Left lung (tissue), 10 donors: ENCODE results near the gene PAK1IP1. TPM values are rescaled to one million over a fixed set of nuclear protein-coding genes. Genes with fewer than 3 reads are reported as not detected.
"Not testable (repeated sequence)": the region's sequence is repeated elsewhere in the genome, so short reads cannot be mapped to it uniquely, and the experiment has no call there.

ENCODE experiments used
- ATAC-seq: fragments of 200-7000 bp; cut with Tn5 transposase; one replicate; pipeline ENCODE4 v1.9.1; 2020; ENCODE audit warnings: moderate library complexity
- DNase-seq, 4 donors: peaks; one replicate each; pipeline ENCODE4 v3.0.0-alpha.2; 2013 to 2020
- H3K27ac ChIP-seq, 2 donors: fragments of 200-600 bp; sonication (generic) in 1 of 2; one replicate each; pipeline versions ENCODE4 v1.5.0 to v1.8.0; 2020 to 2021
- H3K27me3 ChIP-seq, 2 donors: fragments of 200-600 bp; sonication (generic) in 1 of 2; one replicate each; pipeline versions ENCODE4 v1.5.0 to v1.8.0; 2020 to 2021
- H3K36me3 ChIP-seq, 2 donors: fragments of 200-600 bp; sonication (generic) in 1 of 2; one replicate each; pipeline versions ENCODE4 v1.5.0 to v1.8.0; 2020 to 2021
- H3K4me1 ChIP-seq, 2 donors: fragments of 200-600 bp; one replicate each; pipeline ENCODE4 v1.8.0; 2021
- H3K4me3 ChIP-seq, 2 donors: fragments of 200-600 bp; sonication (generic) in 1 of 2; one replicate each; pipeline versions ENCODE4 v1.5.0 to v1.8.0; 2020 to 2021; ENCODE audit warnings: mild to moderate bottlenecking in 1 of 2
- H3K9me3 ChIP-seq, 2 donors: fragments of 200-600 bp; sonication (generic) in 1 of 2; one replicate each; pipeline versions ENCODE4 v1.5.0 to v1.8.0; 2020 to 2021
- intact Hi-C, 2 donors: fragments of 100-400 bp; cut with DNase I; formaldehyde crosslinking; loops; one replicate each; pipeline versions ENCODE4 v1.11.2 to v1.14.2; 2022
- polyA plus RNA-seq, 6 donors: library from polyadenylated mRNA; unstranded; fragments of 120-200 nt; gene quantifications; one replicate each; pipeline ENCODE4 v1.2.1, GENCODE V29; 2013; ENCODE audit not compliant: insufficient read length in 6 of 6
- total RNA-seq, 2 donors: library from RNA; stranded (reverse); fragmentation: NEBNext Ultra II Directional; extraction: Animal tissue kit (Norgen Biotek cat#: 25700); gene quantifications; one replicate each; pipeline ENCODE4 v1.2.1, GENCODE V29; 2021
- TF ChIP-seq, protein P1 (sequence below), 2 donors: fragments of 200-600 bp; sonication (generic) in 1 of 2; IDR thresholded peaks; one replicate each; pipeline versions ENCODE4 v1.5.0 to v1.8.0; 2021; ENCODE audit warnings: antibody characterized with exemption in 2 of 2
- donor health status: DM: no; HTN: yes; CAD: no.
- donor health status: DM: no; HTN: no; CAD: no.

Gene PAK1IP1
- total and polyA plus RNA-seq, 8 donors, result 9.6 to 25.0 (median 21.3) TPM

DNA sequence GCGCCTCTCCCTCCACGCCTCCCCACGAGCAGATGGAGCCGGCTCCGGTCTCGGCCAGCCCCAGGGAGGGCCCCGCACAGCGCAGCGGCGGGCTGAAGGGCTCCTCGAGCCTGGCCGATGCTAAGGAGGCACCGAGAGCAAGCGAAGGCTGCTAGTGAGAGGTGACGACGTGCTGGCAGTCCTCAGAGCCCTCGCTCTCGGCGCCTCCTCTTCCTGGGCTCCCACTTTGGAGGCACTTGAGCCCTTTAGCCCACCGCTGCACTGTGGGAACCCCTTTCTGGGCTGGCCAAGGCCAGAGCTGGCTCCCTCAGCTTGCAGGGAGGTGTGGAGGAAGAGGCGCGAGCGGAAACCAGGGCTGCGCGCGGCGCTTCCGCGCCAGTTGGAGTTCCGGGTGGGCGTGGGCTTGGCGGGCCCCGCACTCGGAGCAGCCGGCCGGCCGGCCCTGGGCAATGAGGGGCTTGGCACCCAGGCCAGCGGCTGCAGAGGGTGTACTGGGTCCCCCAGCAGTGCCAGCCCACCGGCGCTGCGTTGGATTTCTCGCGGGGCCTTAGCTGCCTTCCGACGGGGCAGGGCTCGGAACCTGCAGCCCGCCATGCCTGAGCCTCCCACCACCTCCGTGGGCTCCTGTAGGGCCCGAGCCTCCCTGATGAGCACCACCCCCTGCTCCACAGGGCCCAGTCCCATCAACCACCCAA lies 25.6 kb downstream of the PAK1IP1 start:
- Histone ChIP-seq H3K4me1 (peaks cover 10 to 39% of the 10 kb centered on the region in 2 donors), H3K9me3 (peaks cover 0 to 10% of the 10 kb centered on the region in 2 donors), H3K27ac (peak overlapping the region; percentile 84 to 90), H3K4me3 (peak overlapping the region; percentile 66 to 74), H3K27me3 (no peaks in the 10 kb centered on the region), H3K36me3 (peaks cover 0 to under 1% of the 10 kb centered on the region in 2 donors)
- TF ChIP-seq, protein P1, sequence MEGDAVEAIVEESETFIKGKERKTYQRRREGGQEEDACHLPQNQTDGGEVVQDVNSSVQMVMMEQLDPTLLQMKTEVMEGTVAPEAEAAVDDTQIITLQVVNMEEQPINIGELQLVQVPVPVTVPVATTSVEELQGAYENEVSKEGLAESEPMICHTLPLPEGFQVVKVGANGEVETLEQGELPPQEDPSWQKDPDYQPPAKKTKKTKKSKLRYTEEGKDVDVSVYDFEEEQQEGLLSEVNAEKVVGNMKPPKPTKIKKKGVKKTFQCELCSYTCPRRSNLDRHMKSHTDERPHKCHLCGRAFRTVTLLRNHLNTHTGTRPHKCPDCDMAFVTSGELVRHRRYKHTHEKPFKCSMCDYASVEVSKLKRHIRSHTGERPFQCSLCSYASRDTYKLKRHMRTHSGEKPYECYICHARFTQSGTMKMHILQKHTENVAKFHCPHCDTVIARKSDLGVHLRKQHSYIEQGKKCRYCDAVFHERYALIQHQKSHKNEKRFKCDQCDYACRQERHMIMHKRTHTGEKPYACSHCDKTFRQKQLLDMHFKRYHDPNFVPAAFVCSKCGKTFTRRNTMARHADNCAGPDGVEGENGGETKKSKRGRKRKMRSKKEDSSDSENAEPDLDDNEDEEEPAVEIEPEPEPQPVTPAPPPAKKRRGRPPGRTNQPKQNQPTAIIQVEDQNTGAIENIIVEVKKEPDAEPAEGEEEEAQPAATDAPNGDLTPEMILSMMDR (IDR thresholded peaks at IDR 0.05), result no peak
- DNase-seq, result peak; percentile 7 to 94 (median 59)
- peak; percentile 36 for ATAC-seq
- intact Hi-C loops, result no loop called here

DNA sequence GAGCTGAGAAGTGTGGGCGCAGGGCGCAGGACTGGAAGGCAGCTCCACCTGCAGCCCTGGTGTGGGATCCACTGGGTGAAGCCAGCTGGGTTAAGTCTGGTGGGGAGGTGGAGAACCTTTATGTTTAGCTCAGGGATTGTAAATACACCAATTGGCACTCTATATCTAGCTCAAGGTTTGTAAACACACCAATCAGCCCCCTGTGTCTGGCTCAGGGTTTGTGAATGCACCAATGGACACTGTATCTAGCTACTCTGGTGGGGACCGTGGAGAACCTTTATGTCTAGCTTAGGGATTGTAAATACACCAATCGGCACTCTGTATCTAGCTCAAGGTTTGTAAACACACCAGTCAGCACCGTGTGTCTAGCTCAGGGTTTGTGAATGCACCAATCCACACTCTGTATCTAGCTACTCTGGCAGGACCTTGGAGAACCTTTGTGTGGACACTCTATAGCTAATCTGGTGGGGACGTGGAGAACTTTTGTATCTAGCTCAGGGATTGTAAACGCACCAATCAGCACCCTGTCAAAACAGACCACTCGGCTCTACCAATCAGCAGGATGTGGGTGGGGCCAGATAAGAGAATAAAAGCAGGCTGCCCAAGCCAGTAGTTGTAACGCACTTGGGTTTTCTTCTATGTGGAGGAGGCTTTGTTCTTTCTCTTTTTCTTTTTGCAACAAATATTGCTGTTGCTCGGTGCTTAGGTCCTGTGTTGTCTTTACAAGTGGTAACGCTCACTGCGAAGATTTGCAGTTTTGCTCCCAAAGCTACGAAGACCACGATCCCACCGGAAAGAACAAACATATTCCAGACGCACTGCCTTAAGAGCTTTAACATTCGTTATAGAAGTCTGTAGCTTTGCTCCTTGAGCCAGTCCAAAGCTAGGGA lies 26.4 kb downstream of the PAK1IP1 start:
- Histone ChIP-seq H3K4me1 (peaks cover 10 to 39% of the 10 kb centered on the region in 2 donors), H3K27ac (peak overlapping the region; percentile 84 to 90), H3K4me3 (peak overlapping the region; percentile 66 to 74)
- H3K27me3 ChIP-seq, DNase-seq, H3K9me3 ChIP-seq, intact Hi-C loops, H3K36me3 ChIP-seq, ATAC-seq: not testable (repeated sequence)

DNA sequence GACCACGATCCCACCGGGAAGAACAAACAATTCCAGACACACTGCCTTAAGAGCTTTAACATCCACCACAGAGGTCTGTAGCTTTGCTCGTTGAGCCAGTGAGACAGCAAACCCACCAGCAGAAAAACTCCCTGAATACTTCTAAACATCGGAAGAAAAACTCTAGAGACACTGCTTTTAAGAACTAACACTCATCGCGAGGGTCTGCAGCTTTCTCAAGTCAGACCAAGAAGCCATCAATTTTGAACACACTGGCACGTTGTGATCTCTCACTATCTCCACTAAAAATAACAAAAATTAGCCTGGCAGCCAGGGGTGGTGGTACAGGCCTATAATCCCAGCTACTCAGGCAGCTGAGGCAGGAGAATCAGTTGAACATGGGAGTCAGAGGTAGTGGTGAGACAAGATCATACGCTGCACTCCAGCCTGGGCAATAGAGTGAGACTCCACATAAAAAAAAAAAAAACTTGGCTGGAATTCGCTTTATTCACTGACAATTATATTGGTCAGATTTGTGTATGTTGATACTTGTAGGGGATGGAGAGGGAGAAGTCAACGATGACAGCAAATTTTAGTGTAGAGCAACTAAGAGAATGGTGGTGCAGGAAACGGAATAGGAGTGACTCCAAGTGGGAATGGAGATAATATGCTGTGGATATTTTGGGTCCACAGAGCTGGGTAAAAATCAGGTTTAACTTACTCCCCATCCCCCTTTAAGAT lies 27.2 kb downstream of the PAK1IP1 start:
- TF ChIP-seq, protein P1 (IDR thresholded peaks at IDR 0.05), result no peak
- H3K27me3 ChIP-seq, result no peaks in the 10 kb centered on the region
- H3K4me3 ChIP-seq, result peak overlapping the region; percentile 57 to 65
- peak overlapping the region; percentile 86 to 87 for H3K27ac ChIP-seq
- intact Hi-C loops, result no loop called here
- H3K4me1 ChIP-seq, result peaks cover 10 to 41% of the 10 kb centered on the region in 2 donors
- DNase-seq (no peak), ATAC-seq (no peak)
- peaks cover 0 to 10% of the 10 kb centered on the region in 2 donors for H3K9me3 ChIP-seq
- H3K36me3 ChIP-seq, result peaks cover 0 to 14% of the 10 kb centered on the region in 2 donors

DNA sequence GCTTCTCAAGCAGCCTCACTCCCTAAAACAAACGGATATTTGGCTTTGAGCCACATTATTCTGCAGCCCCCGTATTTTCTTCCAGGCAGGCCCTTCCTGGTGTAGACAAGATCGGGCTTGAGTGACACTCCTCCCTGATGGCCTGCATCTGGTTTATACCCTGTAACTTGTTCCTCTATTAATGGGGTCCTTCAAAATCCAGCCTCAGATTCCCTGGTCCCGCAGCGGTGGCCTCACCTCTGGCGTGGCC lies 27.7 kb downstream of the PAK1IP1 start:
- Histone ChIP-seq H3K4me3 (peak overlapping the region; percentile 57 to 65), H3K27me3 (no peaks in the 10 kb centered on the region), H3K9me3 (peaks cover 0 to 10% of the 10 kb centered on the region in 2 donors), H3K4me1 (peaks cover 10 to 42% of the 10 kb centered on the region in 2 donors), H3K27ac (peak overlapping the region; percentile 86 to 87), H3K36me3 (peaks cover 0 to 14% of the 10 kb centered on the region in 2 donors)
- intact Hi-C loops, result no loop called here
- TF ChIP-seq, protein P1 (IDR thresholded peaks at IDR 0.05), result no peak
- ATAC-seq, result no peak
- no peak for DNase-seq

DNA sequence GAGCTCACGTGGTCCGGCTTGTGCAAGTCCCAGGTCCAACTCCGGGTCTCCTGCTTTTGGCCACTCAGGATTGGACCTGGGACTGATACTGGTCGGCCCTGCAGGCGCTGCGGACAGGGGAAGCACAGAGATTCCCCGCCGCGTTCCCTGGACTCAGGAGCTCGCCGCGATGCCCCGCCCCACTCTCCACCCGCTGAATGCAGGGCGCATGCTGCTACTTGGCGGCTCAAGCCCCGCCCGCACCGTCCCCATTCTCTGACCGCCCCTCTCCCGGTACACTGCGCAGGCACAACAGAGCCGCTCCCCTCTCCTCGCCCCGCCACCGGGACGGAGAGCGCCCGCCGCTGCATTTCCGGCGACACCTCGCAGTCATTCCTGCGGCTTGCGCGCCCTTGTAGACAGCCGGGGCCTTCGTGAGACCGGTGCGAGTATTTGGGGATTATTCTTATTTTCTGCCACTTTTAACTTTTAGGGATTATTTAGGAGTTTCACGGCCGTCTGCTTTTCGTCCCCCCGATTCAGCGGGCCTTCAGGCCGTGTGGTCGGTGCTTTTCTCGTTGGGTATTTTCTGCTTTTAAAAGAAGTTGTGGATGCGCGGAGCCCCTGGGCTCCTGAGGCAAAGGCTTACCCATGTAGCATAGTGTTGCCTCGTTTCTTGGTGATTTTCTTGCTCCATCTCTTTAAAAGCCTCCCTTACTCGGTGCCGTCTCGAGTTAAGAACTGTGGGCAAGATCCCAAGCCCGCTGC lies 28.2 kb downstream of the PAK1IP1 start, which contains the start of gene TMEM14C:
TSS of gene TMEM14C (plus strand) at position 251 of the 747 bp plus-strand sequence. CDS start 1,544 bp downstream, outside the sequence.
- Histone ChIP-seq H3K9me3 (peaks cover 0 to 10% of the 10 kb centered on the region in 2 donors), H3K36me3 (peaks cover 0 to 14% of the 10 kb centered on the region in 2 donors), H3K4me1 (peaks cover 10 to 42% of the 10 kb centered on the region in 2 donors), H3K27me3 (no peaks in the 10 kb centered on the region), H3K27ac (peak within 1 kb of the TSS; percentile 86 to 87), H3K4me3 (peak within 1 kb of the TSS; percentile 57 to 65)
- TF ChIP-seq, protein P1 (IDR thresholded peaks at IDR 0.05), result no peak
- DNase-seq, result peak; percentile 96 to 100 (median 99)
- intact Hi-C loops, result no loop called here
- ATAC-seq, result peak; percentile 98
